HG02678 (cell line): ENCODE data around the gene ZNRF4.
"Not testable (repeated sequence)": the region's sequence is repeated elsewhere in the genome, so short reads cannot be mapped to it uniquely, and the experiment has no call there.

Experiments used
- ATAC-seq: cut with Tn5 transposase; IDR thresholded peaks from one replicate; pipeline ENCODE4 v1.9.1; 2021; ENCODE audit warnings: mild to moderate bottlenecking, moderate library complexity; ENCODE audit not compliant: unreplicated experiment

The ZNRF4 gene

GRCh38 chr19:5455367-5456129 lies at the start of gene ZNRF4:
ZNRF4 (plus strand) TSS chr19:5455417; CDS start chr19:5455492, 75 bp downstream.
- no peak for ATAC-seq

GRCh38 chr19:5406198-5406597 lies 49.0 kb upstream of the ZNRF4 start:
- not testable (repeated sequence) for ATAC-seq

- no peak for ATAC-seq
These were observed 48.4 kb upstream of the ZNRF4 start for GRCh38 chr19:5406816-5407215.

- no peak for ATAC-seq
These were observed 47.9 kb upstream of the ZNRF4 start for GRCh38 chr19:5407356-5407755.

- ATAC-seq = no peak
These were observed 37.5 kb upstream of the ZNRF4 start for GRCh38 chr19:5417495-5418436.

GRCh38 chr19:5418677-5419076 lies 36.5 kb upstream of the ZNRF4 start:
- ATAC-seq = no peak

GRCh38 chr19:5420953-5421352 lies 34.3 kb upstream of the ZNRF4 start:
- no peak for ATAC-seq

- ATAC-seq = no peak
These were observed 31.6 kb upstream of the ZNRF4 start for GRCh38 chr19:5423567-5424125.

- ATAC-seq = no peak
These were observed 30.8 kb upstream of the ZNRF4 start for GRCh38 chr19:5424192-5424973.

GRCh38 chr19:5425260-5425659 lies 30.0 kb upstream of the ZNRF4 start:
- no peak for ATAC-seq

GRCh38 chr19:5430237-5430636 lies 25.0 kb upstream of the ZNRF4 start:
- no peak for ATAC-seq

GRCh38 chr19:5432687-5433086 lies 22.5 kb upstream of the ZNRF4 start:
- no peak for ATAC-seq

GRCh38 chr19:5434351-5434917 lies 20.8 kb upstream of the ZNRF4 start:
- ATAC-seq = no peak

GRCh38 chr19:5434970-5435641 lies 20.1 kb upstream of the ZNRF4 start:
- ATAC-seq = no peak

GRCh38 chr19:5435642-5436017 lies 19.6 kb upstream of the ZNRF4 start:
- no peak for ATAC-seq

GRCh38 chr19:5436106-5436947 lies 18.9 kb upstream of the ZNRF4 start:
- ATAC-seq = no peak

- no peak for ATAC-seq
These were observed 18.3 kb upstream of the ZNRF4 start for GRCh38 chr19:5436948-5437306.

- ATAC-seq = not testable (repeated sequence)
These were observed 16.5 kb upstream of the ZNRF4 start for GRCh38 chr19:5438756-5439155.

GRCh38 chr19:5439452-5439851 lies 15.8 kb upstream of the ZNRF4 start:
- ATAC-seq = no peak
